ENCODE measurements around the gene CLDN5. TPM values are rescaled to one million over a fixed set of nuclear protein-coding genes. Genes with fewer than 3 reads are reported as not detected.
"Not testable (repeated sequence)": the region's sequence is repeated elsewhere in the genome, so short reads cannot be mapped to it uniquely, and the experiment has no call there.

The CLDN5 gene
- total RNA-seq, 1 donor from 2014 or later, result 0.69 TPM

- Histone ChIP-seq H3K9me3 (ENCODE audit: low read depth) (no peaks in the 10 kb centered on the region), H3K9ac (no peak overlapping the region), H2AFZ (replicated peaks) (no peak overlapping the region), H3K27me3 (no peaks in the 10 kb centered on the region), H3K4me3 (no peak overlapping the region), H3K4me1 (peaks cover 7% of the 10 kb centered on the region), H3K4me2 (no peak overlapping the region), H3K27ac (no peak overlapping the region), H3K36me3 (no peaks in the 10 kb centered on the region), H3K79me2 (ENCODE audit: low read depth) (no peaks in the 10 kb centered on the region), H4K20me1 (ENCODE audit: low read depth) (no peaks in the 10 kb centered on the region), H3F3A (ENCODE audit: low read depth) (no peaks in the 10 kb centered on the region)
- TF ChIP-seq EZH2 (IDR thresholded peaks at IDR 0.05) (no peak), EZH2phosphoT487 (IDR thresholded peaks at IDR 0.05) (no peak)
- TF ChIP-seq, protein P1, sequence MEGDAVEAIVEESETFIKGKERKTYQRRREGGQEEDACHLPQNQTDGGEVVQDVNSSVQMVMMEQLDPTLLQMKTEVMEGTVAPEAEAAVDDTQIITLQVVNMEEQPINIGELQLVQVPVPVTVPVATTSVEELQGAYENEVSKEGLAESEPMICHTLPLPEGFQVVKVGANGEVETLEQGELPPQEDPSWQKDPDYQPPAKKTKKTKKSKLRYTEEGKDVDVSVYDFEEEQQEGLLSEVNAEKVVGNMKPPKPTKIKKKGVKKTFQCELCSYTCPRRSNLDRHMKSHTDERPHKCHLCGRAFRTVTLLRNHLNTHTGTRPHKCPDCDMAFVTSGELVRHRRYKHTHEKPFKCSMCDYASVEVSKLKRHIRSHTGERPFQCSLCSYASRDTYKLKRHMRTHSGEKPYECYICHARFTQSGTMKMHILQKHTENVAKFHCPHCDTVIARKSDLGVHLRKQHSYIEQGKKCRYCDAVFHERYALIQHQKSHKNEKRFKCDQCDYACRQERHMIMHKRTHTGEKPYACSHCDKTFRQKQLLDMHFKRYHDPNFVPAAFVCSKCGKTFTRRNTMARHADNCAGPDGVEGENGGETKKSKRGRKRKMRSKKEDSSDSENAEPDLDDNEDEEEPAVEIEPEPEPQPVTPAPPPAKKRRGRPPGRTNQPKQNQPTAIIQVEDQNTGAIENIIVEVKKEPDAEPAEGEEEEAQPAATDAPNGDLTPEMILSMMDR (IDR thresholded peaks at IDR 0.05), result no peak
- Mint-ChIP-seq H3K4me3 (no peak overlapping the region), H3K9me3 (peaks cover 9% of the 10 kb centered on the region), H3K27ac (no peak overlapping the region), H3K27me3 (ENCODE audit: insufficient read depth, low read depth) (peaks cover 6% of the 10 kb centered on the region), H3K4me1 (peaks cover 3% of the 10 kb centered on the region), H3K36me3 (no peaks in the 10 kb centered on the region)
- DNase-seq (ENCODE audit: low spot score), result no peak
Observed at GRCh38 chr22:19549428-19549827, 25.2 kb upstream of the CLDN5 start.

- Histone ChIP-seq H3F3A (ENCODE audit: low read depth) (no peaks in the 10 kb centered on the region), H3K4me3 (no peak overlapping the region), H3K4me2 (no peak overlapping the region), H3K27ac (no peak overlapping the region), H4K20me1 (ENCODE audit: low read depth) (no peaks in the 10 kb centered on the region), H3K4me1 (peaks cover 7% of the 10 kb centered on the region), H3K9ac (no peak overlapping the region), H3K36me3 (no peaks in the 10 kb centered on the region), H3K27me3 (no peaks in the 10 kb centered on the region), H3K9me3 (ENCODE audit: low read depth) (no peaks in the 10 kb centered on the region), H3K79me2 (ENCODE audit: low read depth) (no peaks in the 10 kb centered on the region), H2AFZ (replicated peaks) (no peak overlapping the region)
- Mint-ChIP-seq H3K36me3 (no peaks in the 10 kb centered on the region), H3K27me3 (ENCODE audit: insufficient read depth, low read depth) (peaks cover 5% of the 10 kb centered on the region), H3K27ac (no peak overlapping the region), H3K9me3 (peaks cover 6% of the 10 kb centered on the region), H3K4me3 (no peak overlapping the region), H3K4me1 (no peaks in the 10 kb centered on the region)
- TF ChIP-seq EZH2 (IDR thresholded peaks at IDR 0.05) (no peak), EZH2phosphoT487 (IDR thresholded peaks at IDR 0.05) (no peak)
- TF ChIP-seq, protein P1 (IDR thresholded peaks at IDR 0.05), result no peak
- no peak for DNase-seq (ENCODE audit: low spot score)
Observed at GRCh38 chr22:19548964-19549363, 24.8 kb upstream of the CLDN5 start.

DNA sequence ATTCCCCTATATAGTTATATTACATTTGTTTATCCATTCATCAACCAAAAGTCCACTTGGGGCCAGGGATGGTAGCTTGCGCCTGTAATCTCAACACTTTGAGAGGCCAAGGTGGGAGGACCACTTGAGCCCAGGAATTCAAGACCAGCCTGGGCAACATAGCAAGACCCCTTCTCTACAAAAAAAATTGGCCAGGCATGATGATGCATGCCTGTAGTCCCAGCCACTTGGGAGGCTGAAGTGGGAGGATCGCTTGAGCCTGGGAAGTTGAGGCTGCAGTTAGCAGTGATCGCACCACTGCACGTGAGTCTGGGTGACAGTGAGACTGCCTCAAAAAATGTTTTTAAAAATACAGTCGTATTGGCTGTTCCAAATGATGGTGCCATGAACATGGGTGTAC, 24.2 kb upstream of the CLDN5 start:
- H3K27ac ChIP-seq; H3K4me3 ChIP-seq; H3K36me3 Mint-ChIP-seq; H3K9ac ChIP-seq; H4K20me1 ChIP-seq (ENCODE audit: low read depth); H3K27me3 ChIP-seq; H3K9me3 Mint-ChIP-seq; H3K4me2 ChIP-seq; H3K4me3 Mint-ChIP-seq; H3K9me3 ChIP-seq (ENCODE audit: low read depth); H3K4me1 Mint-ChIP-seq; H3F3A ChIP-seq (ENCODE audit: low read depth); H3K36me3 ChIP-seq; H3K27ac Mint-ChIP-seq; H3K79me2 ChIP-seq (ENCODE audit: low read depth); H3K4me1 ChIP-seq; H2AFZ ChIP-seq (replicated peaks); DNase-seq (ENCODE audit: low spot score); H3K27me3 Mint-ChIP-seq (ENCODE audit: insufficient read depth, low read depth): not testable (repeated sequence)

DNA sequence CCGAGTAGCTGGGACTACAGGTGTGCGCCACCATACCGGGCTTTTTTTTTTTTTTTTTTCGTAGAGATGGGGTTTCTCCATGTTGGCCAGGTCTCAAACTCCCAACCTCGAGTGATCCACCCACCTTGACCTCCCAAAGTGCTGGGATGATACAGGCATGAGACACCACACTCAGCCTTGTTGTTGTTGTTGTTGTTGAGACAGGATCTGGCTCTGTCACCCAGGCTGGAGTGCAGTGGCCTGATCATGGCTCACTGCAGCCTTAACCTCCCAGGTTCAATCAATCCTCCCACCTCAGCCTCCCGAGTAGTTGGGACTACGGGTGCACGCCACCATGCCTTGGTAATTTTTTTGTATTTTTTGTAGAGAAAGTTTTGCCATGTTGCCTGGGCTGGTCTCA, 23.4 kb upstream of the CLDN5 start:
- H3K4me1 Mint-ChIP-seq, result no peaks in the 10 kb centered on the region
- Histone ChIP-seq H3K27me3 (no peaks in the 10 kb centered on the region), H3K4me3 (no peak overlapping the region), H3K9me3 (ENCODE audit: low read depth) (no peaks in the 10 kb centered on the region), H3K36me3 (no peaks in the 10 kb centered on the region), H3K79me2 (ENCODE audit: low read depth) (no peaks in the 10 kb centered on the region), H3K4me2 (no peak overlapping the region), H3K27ac (no peak overlapping the region), H3K9ac (no peak overlapping the region), H3K4me1 (peaks cover 7% of the 10 kb centered on the region), H2AFZ (replicated peaks) (no peak overlapping the region), H3F3A (ENCODE audit: low read depth) (no peaks in the 10 kb centered on the region), H4K20me1 (ENCODE audit: low read depth) (no peaks in the 10 kb centered on the region)
- DNase-seq (ENCODE audit: low spot score), result no peak
- H3K36me3 Mint-ChIP-seq, result no peaks in the 10 kb centered on the region
- TF ChIP-seq EZH2phosphoT487 (IDR thresholded peaks at IDR 0.05) (no peak), EZH2 (IDR thresholded peaks at IDR 0.05) (no peak)
- TF ChIP-seq, protein P1 (IDR thresholded peaks at IDR 0.05), result no peak
- no peak overlapping the region for H3K4me3 Mint-ChIP-seq
- peaks cover 4% of the 10 kb centered on the region for H3K27me3 Mint-ChIP-seq (ENCODE audit: insufficient read depth, low read depth)
- H3K9me3 Mint-ChIP-seq, result peaks cover 2% of the 10 kb centered on the region
- H3K27ac Mint-ChIP-seq, result no peak overlapping the region

Measured in neural progenitor cell (in vitro differentiated cells).